Mucosa of stomach (tissue), 1 donor: ENCODE data around the gene LKAAEAR1.

ENCODE experiments used
- H3K27me3 ChIP-seq: one replicate; pipeline ENCODE4 v1.7.0; 2013; ENCODE audit warnings: mild to moderate bottlenecking, low read length; ENCODE audit not compliant: control insufficient read depth, insufficient read depth
- H3K36me3 ChIP-seq: one replicate; pipeline ENCODE4 v1.7.0; 2013; ENCODE audit warnings: low read length; ENCODE audit not compliant: control insufficient read depth, insufficient read depth
- H3K4me1 ChIP-seq: one replicate; pipeline ENCODE4 v1.7.0; 2013; ENCODE audit warnings: mild to moderate bottlenecking, low read length; ENCODE audit not compliant: control insufficient read depth, insufficient read depth
- H3K4me3 ChIP-seq: one replicate; pipeline ENCODE4 v1.7.0; 2013; ENCODE audit warnings: low read length
- H3K9ac ChIP-seq: one replicate; pipeline ENCODE4 v1.7.0; 2013; ENCODE audit warnings: mild to moderate bottlenecking, low read length, moderate library complexity
- H3K9me3 ChIP-seq: one replicate; pipeline ENCODE4 v1.7.0; 2013; ENCODE audit warnings: mild to moderate bottlenecking, low read length, moderate library complexity; ENCODE audit not compliant: control insufficient read depth
- donor health status: Pancreatic carcinoma.

Gene LKAAEAR1

GRCh38 chr20:64108731-64109681 is 24.8 kb upstream of the LKAAEAR1 start:
- no peak overlapping the region for H3K4me3 ChIP-seq
- H3K27me3 ChIP-seq = no peaks in the 10 kb centered on the region
- no peaks in the 10 kb centered on the region for H3K36me3 ChIP-seq
- no peaks in the 10 kb centered on the region for H3K4me1 ChIP-seq
- H3K9ac ChIP-seq = no peak overlapping the region
- no peaks in the 10 kb centered on the region for H3K9me3 ChIP-seq

- H3K27me3 ChIP-seq = peaks cover 10% of the 10 kb centered on the region
- H3K9ac ChIP-seq = no peak overlapping the region
- H3K36me3 ChIP-seq = no peaks in the 10 kb centered on the region
- no peak overlapping the region for H3K4me3 ChIP-seq
- H3K4me1 ChIP-seq = no peaks in the 10 kb centered on the region
- H3K9me3 ChIP-seq = no peaks in the 10 kb centered on the region
Observed at GRCh38 chr20:64107736-64108457, 23.7 kb upstream of the LKAAEAR1 start.

- peaks cover 18% of the 10 kb centered on the region for H3K27me3 ChIP-seq
- H3K4me3 ChIP-seq = no peak within 1 kb of the TSS
- H3K9me3 ChIP-seq = no peaks in the 10 kb centered on the region
- H3K36me3 ChIP-seq = no peaks in the 10 kb centered on the region
- H3K4me1 ChIP-seq = peaks cover 2% of the 10 kb centered on the region
- no peak within 1 kb of the TSS for H3K9ac ChIP-seq
Observed at GRCh38 chr20:64106981-64107735, 23.0 kb upstream of the LKAAEAR1 start, which contains the start of gene NPBWR2. NPBWR2 (minus strand) TSS chr20:64107565; CDS start chr20:64106831, 734 bp downstream.

GRCh38 chr20:64106435-64106961 is 22.3 kb upstream of the LKAAEAR1 start:
- Histone ChIP-seq H3K4me1 (peaks cover 6% of the 10 kb centered on the region), H3K27me3 (peaks cover 24% of the 10 kb centered on the region), H3K4me3 (no peak overlapping the region), H3K9ac (no peak overlapping the region), H3K9me3 (no peaks in the 10 kb centered on the region), H3K36me3 (no peaks in the 10 kb centered on the region)

- Histone ChIP-seq H3K9ac (no peak overlapping the region), H3K36me3 (no peaks in the 10 kb centered on the region), H3K9me3 (no peaks in the 10 kb centered on the region), H3K4me1 (peaks cover 6% of the 10 kb centered on the region), H3K27me3 (peaks cover 30% of the 10 kb centered on the region), H3K4me3 (no peak overlapping the region)
Observed at GRCh38 chr20:64105846-64106434, 21.7 kb upstream of the LKAAEAR1 start.

- no peaks in the 10 kb centered on the region for H3K9me3 ChIP-seq
- no peak overlapping the region for H3K9ac ChIP-seq
- H3K36me3 ChIP-seq = no peaks in the 10 kb centered on the region
- H3K27me3 ChIP-seq = peaks cover 39% of the 10 kb centered on the region
- no peak overlapping the region for H3K4me3 ChIP-seq
- peaks cover 6% of the 10 kb centered on the region for H3K4me1 ChIP-seq
Observed at GRCh38 chr20:64104667-64105451, 20.7 kb upstream of the LKAAEAR1 start.

GRCh38 chr20:64103871-64104666 is 19.9 kb upstream of the LKAAEAR1 start:
- peaks cover 39% of the 10 kb centered on the region for H3K27me3 ChIP-seq
- peaks cover 6% of the 10 kb centered on the region for H3K4me1 ChIP-seq
- no peaks in the 10 kb centered on the region for H3K9me3 ChIP-seq
- no peak overlapping the region for H3K4me3 ChIP-seq
- no peak overlapping the region for H3K9ac ChIP-seq
- no peaks in the 10 kb centered on the region for H3K36me3 ChIP-seq

GRCh38 chr20:64102647-64103354 is 18.6 kb upstream of the LKAAEAR1 start:
- no peak overlapping the region for H3K4me3 ChIP-seq
- peaks cover 39% of the 10 kb centered on the region for H3K27me3 ChIP-seq

GRCh38 chr20:64101731-64102621 is 17.8 kb upstream of the LKAAEAR1 start:
- no peak overlapping the region for H3K4me3 ChIP-seq

More at GRCh38 chr20:64102647-64103354, 18.6 kb upstream of the LKAAEAR1 start:
- no peaks in the 10 kb centered on the region for H3K9me3 ChIP-seq
- H3K36me3 ChIP-seq = no peaks in the 10 kb centered on the region
- peaks cover 6% of the 10 kb centered on the region for H3K4me1 ChIP-seq
- no peak overlapping the region for H3K9ac ChIP-seq

More at GRCh38 chr20:64101731-64102621, 17.8 kb upstream of the LKAAEAR1 start:
- H3K9me3 ChIP-seq = no peaks in the 10 kb centered on the region
- H3K27me3 ChIP-seq = peaks cover 39% of the 10 kb centered on the region
- no peak overlapping the region for H3K9ac ChIP-seq
- H3K36me3 ChIP-seq = no peaks in the 10 kb centered on the region
- H3K4me1 ChIP-seq = peaks cover 6% of the 10 kb centered on the region
